Activated naive CD8-positive, alpha-beta T cell treated with anti-CD3 and anti-CD28 coated beads for 36 hours (primary cell): Measurements from ENCODE around the gene HARS1. TPM values are rescaled to one million over a fixed set of nuclear protein-coding genes. Genes with fewer than 3 reads are reported as not detected.
"Not testable (repeated sequence)": the region's sequence is repeated elsewhere in the genome, so short reads cannot be mapped to it uniquely, and the experiment has no call there.

ENCODE experiments used
- DNase-seq: peaks from one replicate; pipeline ENCODE4 v3.0.0; 2021
- H3K27ac Mint-ChIP-seq: one replicate; pipeline ENCODE4 v1.8.0; 2022; ENCODE audit warnings: mild to moderate bottlenecking, moderate library complexity, mixed read lengths
- H3K27me3 Mint-ChIP-seq: one replicate; pipeline ENCODE4 v1.8.0; 2022; ENCODE audit warnings: mild to moderate bottlenecking, mixed read lengths
- H3K36me3 Mint-ChIP-seq: one replicate; pipeline ENCODE4 v1.8.0; 2021; ENCODE audit warnings: mild to moderate bottlenecking, mixed read lengths
- H3K4me1 Mint-ChIP-seq: one replicate; pipeline ENCODE4 v1.8.0; 2021; ENCODE audit warnings: mixed read lengths
- H3K4me3 Mint-ChIP-seq: one replicate; pipeline ENCODE4 v1.8.0; 2022; ENCODE audit warnings: mild to moderate bottlenecking, moderate library complexity, mixed read lengths
- H3K9me3 Mint-ChIP-seq: one replicate; pipeline ENCODE4 v1.8.0; 2022; ENCODE audit warnings: mixed read lengths
- total RNA-seq, 2 experiments: library from RNA; stranded (reverse); gene quantifications; one replicate each; pipeline ENCODE4 v1.2.3, GENCODE V29; 2021

The HARS1 gene
- total RNA-seq, 2 experiments from 2014 or later = 95.2 to 104 TPM

DNA sequence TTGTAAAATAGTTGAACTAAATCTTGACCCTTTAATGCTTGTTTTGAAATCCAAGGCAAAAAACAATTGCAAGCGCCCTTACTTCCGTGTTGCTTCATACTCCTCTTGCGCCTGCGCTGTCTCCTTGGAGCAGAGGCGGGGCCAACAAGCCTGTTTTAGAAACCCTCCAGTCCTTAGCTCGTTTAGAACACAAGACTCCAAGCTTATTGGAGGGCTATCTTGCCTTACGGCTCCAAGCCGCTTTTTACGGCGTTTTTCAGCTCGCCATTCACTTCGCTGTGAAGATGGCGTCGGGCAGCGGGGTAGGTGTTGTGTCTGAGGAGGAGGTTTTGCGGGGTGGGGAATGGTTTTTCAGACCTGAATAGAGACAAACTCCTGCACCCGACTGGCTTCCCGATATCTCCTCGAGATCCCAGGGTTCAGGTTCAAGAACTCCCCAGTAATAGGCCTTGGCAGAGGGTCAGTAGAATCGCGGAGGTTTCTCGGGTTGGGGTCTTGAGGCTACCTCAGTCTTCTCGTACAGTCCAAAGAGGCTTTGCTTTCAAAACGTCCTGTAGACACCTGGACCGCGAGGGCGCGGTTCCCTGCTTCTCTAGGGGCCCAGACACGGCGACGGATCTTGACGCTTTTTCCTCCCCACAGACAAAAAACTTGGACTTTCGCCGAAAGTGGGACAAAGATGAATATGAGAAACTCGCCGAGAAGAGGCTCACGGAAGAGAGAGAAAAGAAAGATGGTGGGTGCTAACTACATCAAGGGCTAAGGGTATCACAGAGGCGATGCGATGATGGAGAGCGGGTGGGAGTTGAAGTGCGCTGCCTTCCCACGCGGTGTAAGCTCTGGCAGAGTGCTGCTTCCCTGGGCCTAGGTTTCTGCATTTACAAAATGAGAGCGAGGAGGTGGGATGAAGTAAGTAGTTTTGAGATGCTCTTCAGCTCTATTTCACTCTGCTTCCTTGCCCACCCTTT is 9.3 kb upstream of the HARS1 start, which contains the start of gene ZMAT2:
Gene ZMAT2, plus strand, starts transcription at position 271 of the 968 bp plus-strand sequence. Its CDS starts 14 bp downstream, at position 285.
- H3K27ac Mint-ChIP-seq = peak within 1 kb of the TSS; percentile 91
- no peaks in the 10 kb centered on the region for H3K27me3 Mint-ChIP-seq
- peak within 1 kb of the TSS; percentile 96 for H3K4me3 Mint-ChIP-seq
- peak; percentile 89 for DNase-seq
- H3K9me3 Mint-ChIP-seq = no peaks in the 10 kb centered on the region
- H3K4me1 Mint-ChIP-seq = peaks cover 26% of the 10 kb centered on the region
- H3K36me3 Mint-ChIP-seq = peaks cover 52% of the 10 kb centered on the region

DNA sequence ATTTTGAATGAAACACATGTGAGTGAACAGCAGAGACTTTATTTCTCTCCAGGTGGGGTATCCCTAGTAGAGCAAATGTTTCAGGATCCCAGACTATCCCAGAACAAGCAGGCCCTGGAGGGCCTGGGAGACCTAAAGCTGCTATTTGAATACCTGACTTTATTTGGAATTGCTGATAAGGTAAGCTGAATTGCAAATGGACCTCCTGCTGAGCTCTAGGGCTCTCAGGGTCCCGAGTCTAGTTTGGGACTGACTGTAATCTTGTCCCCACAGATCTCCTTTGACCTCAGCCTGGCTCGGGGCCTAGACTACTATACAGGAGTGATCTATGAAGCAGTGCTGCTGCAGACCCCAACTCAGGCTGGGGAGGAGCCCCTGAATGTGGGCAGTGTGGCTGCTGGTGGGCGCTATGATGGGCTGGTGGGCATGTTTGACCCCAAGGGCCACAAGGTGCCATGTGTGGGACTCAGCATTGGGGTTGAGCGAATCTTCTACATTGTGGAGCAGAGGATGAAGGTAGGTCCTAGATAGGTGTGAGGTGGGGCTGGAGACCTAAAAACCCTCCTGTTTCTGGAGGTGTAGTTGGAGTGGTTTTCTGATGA is 5.8 kb upstream of the HARS1 start:
- no peaks in the 10 kb centered on the region for H3K27me3 Mint-ChIP-seq
- no peak overlapping the region for H3K4me3 Mint-ChIP-seq
- peaks cover 22% of the 10 kb centered on the region for H3K4me1 Mint-ChIP-seq
- H3K9me3 Mint-ChIP-seq = no peaks in the 10 kb centered on the region
- no peak for DNase-seq
- peaks cover 36% of the 10 kb centered on the region for H3K36me3 Mint-ChIP-seq
- H3K27ac Mint-ChIP-seq = peak overlapping the region; percentile 5

- Mint-ChIP-seq H3K27ac (no peak overlapping the region), H3K27me3 (no peaks in the 10 kb centered on the region), H3K4me1 (peaks cover 21% of the 10 kb centered on the region), H3K36me3 (peaks cover 27% of the 10 kb centered on the region), H3K9me3 (no peaks in the 10 kb centered on the region), H3K4me3 (no peak overlapping the region)
- no peak for DNase-seq
These were observed 3.1 kb upstream of the HARS1 start for GRCh38 chr5:140694276-140694675.

DNA sequence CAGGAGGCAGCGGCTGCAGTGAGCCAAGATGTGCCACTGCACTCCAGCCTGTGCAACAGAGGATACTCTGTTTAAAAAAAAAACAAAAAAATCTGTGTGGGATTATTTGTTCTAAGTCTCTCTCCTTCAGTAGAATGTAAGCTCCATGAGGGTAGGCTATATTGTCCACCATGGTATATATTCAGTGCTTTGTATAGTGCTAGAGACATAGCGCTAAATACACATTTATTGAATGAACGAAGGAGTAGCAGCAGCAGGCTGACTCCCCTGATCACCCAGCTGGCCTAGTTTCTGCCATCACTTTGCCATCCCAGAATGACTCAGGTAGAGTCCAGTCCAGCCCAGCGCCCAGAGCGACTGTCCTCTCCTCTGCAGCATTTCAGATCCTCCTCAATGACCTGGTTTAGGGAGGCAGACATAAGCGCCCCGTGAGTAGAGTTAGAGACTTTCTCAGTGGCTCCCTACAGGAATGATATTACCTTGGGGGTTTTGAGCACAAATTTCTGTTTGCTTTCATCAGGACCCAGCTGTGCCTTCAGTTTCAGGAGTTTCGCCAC is 716 bp downstream of the HARS1 start:
- no peak for DNase-seq
- Mint-ChIP-seq H3K27me3 (no peaks in the 10 kb centered on the region), H3K36me3 (peaks cover 18% of the 10 kb centered on the region), H3K9me3 (no peaks in the 10 kb centered on the region), H3K4me1 (peaks cover 31% of the 10 kb centered on the region), H3K27ac (peak overlapping the region; percentile 99), H3K4me3 (peak overlapping the region; percentile 100)

DNA sequence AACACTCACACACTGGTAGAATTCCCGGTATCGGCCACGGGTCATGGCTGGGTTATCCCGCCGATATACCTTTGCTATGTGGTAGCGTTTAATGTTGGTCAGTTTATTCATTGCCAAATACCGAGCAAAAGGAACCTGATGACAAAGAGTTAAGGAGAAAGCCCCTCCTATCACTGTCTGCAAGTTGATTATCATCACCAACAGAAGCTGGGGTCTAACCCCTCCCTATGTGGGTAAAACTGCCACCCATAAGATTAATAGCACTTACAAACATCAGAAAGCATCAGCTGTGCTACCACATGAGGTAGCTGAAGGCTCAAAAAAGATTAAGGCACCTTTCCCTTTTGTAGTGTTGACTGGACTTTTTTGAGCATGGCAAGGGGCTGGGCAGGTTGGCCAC is 12.2 kb downstream of the HARS1 start:
- Mint-ChIP-seq H3K4me1 (peaks cover 7% of the 10 kb centered on the region), H3K4me3 (no peak overlapping the region), H3K27ac (no peak overlapping the region), H3K9me3 (no peaks in the 10 kb centered on the region), H3K36me3 (peaks cover 26% of the 10 kb centered on the region), H3K27me3 (no peaks in the 10 kb centered on the region)
- DNase-seq = no peak

- H3K9me3 Mint-ChIP-seq = no peaks in the 10 kb centered on the region
- peaks cover 23% of the 10 kb centered on the region for H3K36me3 Mint-ChIP-seq
- no peaks in the 10 kb centered on the region for H3K27me3 Mint-ChIP-seq
- H3K4me1 Mint-ChIP-seq = peaks cover 7% of the 10 kb centered on the region
- peak overlapping the region; percentile 25 for H3K27ac Mint-ChIP-seq
- DNase-seq = no peak
- H3K4me3 Mint-ChIP-seq = no peak overlapping the region
These were observed 13.2 kb downstream of the HARS1 start for GRCh38 chr5:140677947-140678346.

GRCh38 chr5:140674629-140675028 is 16.5 kb downstream of the HARS1 start:
- peaks cover 7% of the 10 kb centered on the region for H3K4me1 Mint-ChIP-seq
- no peaks in the 10 kb centered on the region for H3K27me3 Mint-ChIP-seq
- no peak overlapping the region for H3K4me3 Mint-ChIP-seq
- no peak overlapping the region for H3K27ac Mint-ChIP-seq
- H3K9me3 Mint-ChIP-seq = no peaks in the 10 kb centered on the region
- H3K36me3 Mint-ChIP-seq = peaks cover 25% of the 10 kb centered on the region
- DNase-seq = no peak

GRCh38 chr5:140674211-140674610 is 17.0 kb downstream of the HARS1 start:
- Mint-ChIP-seq H3K4me3 (no peak overlapping the region), H3K36me3 (peaks cover 29% of the 10 kb centered on the region), H3K4me1 (peaks cover 7% of the 10 kb centered on the region), H3K27ac (no peak overlapping the region), H3K9me3 (no peaks in the 10 kb centered on the region), H3K27me3 (no peaks in the 10 kb centered on the region)
- no peak for DNase-seq

- peaks cover 29% of the 10 kb centered on the region for H3K36me3 Mint-ChIP-seq
- no peaks in the 10 kb centered on the region for H3K9me3 Mint-ChIP-seq
- peaks cover 7% of the 10 kb centered on the region for H3K4me1 Mint-ChIP-seq
- no peak within 1 kb of the TSS for H3K4me3 Mint-ChIP-seq
- no peaks in the 10 kb centered on the region for H3K27me3 Mint-ChIP-seq
- peak within 1 kb of the TSS; percentile 31 for H3K27ac Mint-ChIP-seq
- DNase-seq = no peak
These were observed 17.8 kb downstream of the HARS1 start, which contains the start of gene DND1 for GRCh38 chr5:140673187-140673976. Gene DND1, minus strand, starts transcription at chr5:140673576. Its CDS starts 34 bp downstream, at chr5:140673542.

DNA sequence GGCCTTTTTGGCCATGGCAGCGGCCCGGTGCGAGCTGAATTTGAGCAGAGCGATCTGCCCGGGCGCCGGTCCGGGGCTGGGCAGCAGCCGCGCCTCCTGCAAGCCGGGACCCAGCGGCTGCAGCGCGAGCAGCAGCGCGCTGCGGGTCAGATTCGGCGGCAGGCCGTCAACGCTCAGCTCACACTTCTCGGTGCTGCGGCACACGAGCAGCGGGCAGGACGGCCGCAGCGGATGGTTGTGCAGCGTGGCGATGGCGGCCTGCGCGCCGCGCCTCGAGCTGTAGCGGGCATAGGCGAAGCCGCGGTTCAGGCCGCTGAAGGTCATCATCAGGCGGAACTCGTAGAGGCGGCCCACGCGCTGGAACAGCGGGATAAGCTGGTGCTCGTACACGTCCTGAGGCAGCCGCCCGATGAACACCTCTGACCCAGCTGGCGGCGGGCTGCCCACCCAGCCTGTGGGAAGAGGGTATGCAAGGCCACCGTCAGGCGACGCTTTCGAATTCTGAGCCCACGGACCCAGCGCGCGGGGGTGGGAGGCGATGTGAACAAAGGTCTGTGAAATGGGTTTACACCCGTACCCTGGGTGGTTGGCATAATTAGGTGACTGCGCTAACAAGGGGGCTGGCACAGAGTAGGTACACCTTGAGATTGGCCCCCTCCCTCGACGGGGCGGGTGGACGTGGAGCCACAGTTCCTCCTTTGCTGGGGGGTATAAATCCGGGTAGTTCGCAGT is 18.5 kb downstream of the HARS1 start:
- H3K27ac Mint-ChIP-seq = no peak overlapping the region
- no peaks in the 10 kb centered on the region for H3K4me1 Mint-ChIP-seq
- H3K4me3 Mint-ChIP-seq = no peak overlapping the region
- H3K27me3 Mint-ChIP-seq = no peaks in the 10 kb centered on the region
- H3K36me3 Mint-ChIP-seq = peaks cover 29% of the 10 kb centered on the region
- DNase-seq = peak; percentile 22
- H3K9me3 Mint-ChIP-seq = no peaks in the 10 kb centered on the region

- DNase-seq = no peak
- no peak overlapping the region for H3K4me3 Mint-ChIP-seq
- H3K4me1 Mint-ChIP-seq = peaks cover 8% of the 10 kb centered on the region
- peaks cover 28% of the 10 kb centered on the region for H3K36me3 Mint-ChIP-seq
- no peaks in the 10 kb centered on the region for H3K9me3 Mint-ChIP-seq
- no peak overlapping the region for H3K27ac Mint-ChIP-seq
- no peaks in the 10 kb centered on the region for H3K27me3 Mint-ChIP-seq
These were observed 19.6 kb downstream of the HARS1 start for GRCh38 chr5:140671472-140672125.

DNA sequence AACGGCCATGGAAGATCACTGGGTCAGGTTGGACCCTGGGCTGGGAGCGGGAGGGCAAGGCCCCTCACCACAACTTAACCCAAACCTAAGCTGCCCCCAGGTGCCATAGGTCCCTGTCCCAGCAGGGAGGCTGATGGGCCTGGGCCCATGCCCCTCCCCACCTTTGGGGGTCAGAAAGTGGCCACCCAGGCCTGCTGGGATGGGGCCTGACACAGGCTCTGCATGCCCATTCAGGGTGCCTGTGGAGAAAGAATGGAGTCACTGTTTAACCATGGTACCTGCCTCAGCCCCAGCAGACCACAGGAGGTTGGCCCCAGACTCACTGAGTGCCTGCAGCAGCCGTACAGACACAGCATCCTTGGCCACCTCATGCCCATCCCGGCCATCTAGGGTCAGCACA is 20.1 kb downstream of the HARS1 start:
- not testable (repeated sequence) for H3K9me3 Mint-ChIP-seq, H3K27ac Mint-ChIP-seq, DNase-seq, H3K27me3 Mint-ChIP-seq, H3K4me3 Mint-ChIP-seq
- Mint-ChIP-seq H3K36me3 (peaks cover 31% of the 10 kb centered on the region), H3K4me1 (peaks cover 12% of the 10 kb centered on the region)

DNA sequence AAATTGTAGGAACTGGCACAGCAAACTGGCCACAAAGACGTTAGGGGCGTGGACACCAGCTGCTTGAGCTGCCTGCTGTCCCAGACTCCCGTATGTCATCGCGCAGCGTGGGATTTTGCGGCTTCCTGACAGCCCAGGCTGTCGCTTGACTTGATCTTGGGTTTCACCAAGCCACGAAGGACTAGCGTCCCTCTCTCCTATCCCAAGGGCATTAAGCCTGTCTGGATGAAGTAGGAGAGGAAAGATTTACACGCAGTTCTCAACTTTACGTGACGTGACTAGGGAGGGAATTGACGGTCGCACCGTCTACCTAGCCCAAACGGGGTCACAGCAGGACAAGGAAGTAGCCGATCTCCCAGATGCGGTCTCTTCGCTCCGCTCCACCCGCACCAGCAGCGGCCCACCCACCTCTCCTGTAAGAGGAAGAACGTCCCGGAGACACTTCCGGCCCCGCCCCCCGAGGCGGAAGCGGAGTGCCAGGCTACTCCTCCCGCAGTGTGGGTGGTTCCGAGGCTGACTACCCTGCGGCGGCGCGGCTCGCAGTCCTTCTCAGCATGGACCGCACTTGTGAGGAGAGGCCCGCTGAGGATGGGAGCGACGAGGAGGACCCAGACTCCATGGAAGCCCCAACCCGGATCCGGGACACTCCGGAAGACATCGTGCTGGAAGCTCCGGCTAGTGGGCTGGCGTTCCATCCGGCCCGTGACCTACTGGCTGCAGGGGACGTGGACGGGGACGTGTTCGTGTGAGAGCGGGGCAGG is 26.6 kb downstream of the HARS1 start, which contains the start of gene WDR55:
Gene WDR55, plus strand, starts transcription at position 546 of the 761 bp plus-strand sequence. Its CDS starts 9 bp downstream, at position 555.
- Mint-ChIP-seq H3K27ac (peak within 1 kb of the TSS; percentile 94), H3K36me3 (peaks cover 55% of the 10 kb centered on the region), H3K4me1 (peaks cover 21% of the 10 kb centered on the region), H3K9me3 (no peaks in the 10 kb centered on the region), H3K4me3 (peak within 1 kb of the TSS; percentile 98), H3K27me3 (no peaks in the 10 kb centered on the region)
- peak; percentile 98 for DNase-seq
